Neural crest cell (in vitro differentiated cells): ENCODE measurements around the gene OR6C68. TPM values are rescaled to one million over a fixed set of nuclear protein-coding genes. Genes with fewer than 3 reads are reported as not detected.

Source experiments
- DNase-seq: peaks from one replicate; pipeline ENCODE4 v3.0.0; 2021; ENCODE audit warnings: low read depth, mixed read lengths, low spot score
- H3K27ac Mint-ChIP-seq: one replicate; pipeline ENCODE4 v1.8.0; 2021; ENCODE audit warnings: mild to moderate bottlenecking, mixed read lengths; ENCODE audit not compliant: unreplicated experiment
- H3K27me3 Mint-ChIP-seq: 2 replicates; pipeline ENCODE4 v1.8.0; 2021; ENCODE audit warnings: low read depth, mild to moderate bottlenecking, mixed read lengths
- H3K36me3 Mint-ChIP-seq: 2 replicates; pipeline ENCODE4 v1.8.0; 2021; ENCODE audit warnings: low read depth, mild to moderate bottlenecking, mixed read lengths
- H3K4me1 Mint-ChIP-seq: 2 replicates; pipeline ENCODE4 v1.8.0; 2021; ENCODE audit warnings: mixed read lengths
- H3K4me3 Mint-ChIP-seq: one replicate; pipeline ENCODE4 v1.8.0; 2021; ENCODE audit warnings: mild to moderate bottlenecking, mixed read lengths
- H3K9me3 Mint-ChIP-seq: 2 replicates; pipeline ENCODE4 v1.8.0; 2021; ENCODE audit warnings: mixed read lengths
- CTCF ChIP-seq: fragments of 200-600 bp; sonication (generic); conservative IDR thresholded peaks from 2 replicates; pipeline ENCODE4 v1.5.0; 2021; ENCODE audit warnings: antibody characterized with exemption, mild to moderate bottlenecking
- total RNA-seq: library from RNA; stranded (reverse); gene quantifications from 2 replicates; pipeline ENCODE4 v1.2.1, GENCODE V29; 2021

Gene OR6C68
- total RNA-seq, 1 donor from 2014 or later, result not detected

GRCh38 chr12:55495490-55495889 is 3.3 kb downstream of the OR6C68 start:
- TF ChIP-seq CTCF, result no peak
- Mint-ChIP-seq H3K4me1 (peaks cover 16% of the 10 kb centered on the region), H3K27me3 (no peaks in the 10 kb centered on the region), H3K36me3 (no peaks in the 10 kb centered on the region), H3K4me3 (no peak overlapping the region), H3K9me3 (no peaks in the 10 kb centered on the region), H3K27ac (no peak overlapping the region)
- DNase-seq, result no peak

GRCh38 chr12:55499231-55499630 is 7.1 kb downstream of the OR6C68 start:
- no peak for DNase-seq
- no peak for TF ChIP-seq CTCF
- H3K9me3 Mint-ChIP-seq, result no peaks in the 10 kb centered on the region
- no peaks in the 10 kb centered on the region for H3K27me3 Mint-ChIP-seq
- H3K36me3 Mint-ChIP-seq, result no peaks in the 10 kb centered on the region
- H3K4me1 Mint-ChIP-seq, result peaks cover 16% of the 10 kb centered on the region
- H3K27ac Mint-ChIP-seq, result peak overlapping the region; percentile 63
- no peak overlapping the region for H3K4me3 Mint-ChIP-seq

- DNase-seq, result peak; percentile 1
- H3K4me3 Mint-ChIP-seq, result peak overlapping the region; percentile 5
- H3K27ac Mint-ChIP-seq, result no peak overlapping the region
Observed at GRCh38 chr12:55499810-55500252, 7.7 kb downstream of the OR6C68 start.

GRCh38 chr12:55501601-55502000 is 9.4 kb downstream of the OR6C68 start:
- Mint-ChIP-seq H3K36me3 (no peaks in the 10 kb centered on the region), H3K4me1 (peaks cover 16% of the 10 kb centered on the region), H3K4me3 (no peak overlapping the region), H3K27ac (no peak overlapping the region), H3K27me3 (no peaks in the 10 kb centered on the region), H3K9me3 (no peaks in the 10 kb centered on the region)
- TF ChIP-seq CTCF, result no peak
- no peak for DNase-seq

More at GRCh38 chr12:55499810-55500252, 7.7 kb downstream of the OR6C68 start:
- no peak for TF ChIP-seq CTCF
- Mint-ChIP-seq H3K27me3 (no peaks in the 10 kb centered on the region), H3K9me3 (no peaks in the 10 kb centered on the region), H3K36me3 (no peaks in the 10 kb centered on the region), H3K4me1 (peaks cover 16% of the 10 kb centered on the region)

- peaks cover 3% of the 10 kb centered on the region for H3K36me3 Mint-ChIP-seq
- no peak overlapping the region for H3K27ac Mint-ChIP-seq
- H3K4me1 Mint-ChIP-seq, result no peaks in the 10 kb centered on the region
- no peaks in the 10 kb centered on the region for H3K27me3 Mint-ChIP-seq
- H3K9me3 Mint-ChIP-seq, result peaks cover 11% of the 10 kb centered on the region
- no peak for TF ChIP-seq CTCF
- H3K4me3 Mint-ChIP-seq, result no peak overlapping the region
- DNase-seq, result no peak
Observed at GRCh38 chr12:55515696-55516095, 23.5 kb downstream of the OR6C68 start.

GRCh38 chr12:55516391-55516790 is 24.2 kb downstream of the OR6C68 start:
- Mint-ChIP-seq H3K36me3 (peaks cover 3% of the 10 kb centered on the region), H3K4me3 (no peak overlapping the region)
- TF ChIP-seq CTCF, result no peak

More at GRCh38 chr12:55516391-55516790, 24.2 kb downstream of the OR6C68 start:
- Mint-ChIP-seq H3K4me1 (no peaks in the 10 kb centered on the region), H3K27ac (no peak overlapping the region), H3K27me3 (no peaks in the 10 kb centered on the region), H3K9me3 (peaks cover 11% of the 10 kb centered on the region)
- DNase-seq, result no peak
